HepG2 (cell line): Measurements from ENCODE around the gene VPS25. TPM values are rescaled to one million over a fixed set of nuclear protein-coding genes. Genes with fewer than 3 reads are reported as not detected.

Source experiments
- GLI4 ChIP-seq: sonication (generic); formaldehyde crosslinking; IDR thresholded peaks from 2 replicates; pipeline ENCODE4 v1.5.1; 2020; ENCODE audit warnings: missing genetic modification reagents, mild to moderate bottlenecking, moderate library complexity, borderline replicate concordance
- MIER2 ChIP-seq: IDR thresholded peaks from 2 replicates; pipeline ENCODE4 v1.6.1; 2016; ENCODE audit warnings: missing biosample characterization, missing genetic modification reagents
- ZBTB3 ChIP-seq: sonication (generic); formaldehyde crosslinking; IDR thresholded peaks from 2 replicates; pipeline ENCODE4 v1.4.0; 2020; ENCODE audit warnings: low read depth, mild to moderate bottlenecking, moderate library complexity, missing genetic modification reagents, borderline replicate concordance
- ZBTB7B ChIP-seq: sonication (generic); formaldehyde crosslinking; IDR thresholded peaks from 2 replicates; pipeline ENCODE4 v1.4.0; 2020; ENCODE audit warnings: missing genetic modification reagents
- ZKSCAN1 ChIP-seq: fragments of 150-350 bp; IDR thresholded peaks from 2 replicates; pipeline ENCODE4 v1.6.1; 2014; ENCODE audit warnings: low read length
- ZNF878 ChIP-seq: sonication (generic); formaldehyde crosslinking; IDR thresholded peaks from 2 replicates; pipeline ENCODE4 v1.8.1; 2023; ENCODE audit warnings: mild to moderate bottlenecking, missing genetic modification reagents, moderate library complexity
- polyA plus RNA-seq, 8 experiments: library from polyadenylated mRNA; depleted of rRNA in 3 of 8; stranded (reverse) in 7 of 8; unstranded in 1 of 8; fragments of >200 nt; fragmentation: Illumina TruSeq in 4 of 8; extraction: Trizol in 4 of 8; gene quantifications; 2 replicates each; pipeline versions ENCODE4 v1.2.1 to v1.2.3, GENCODE V29; 2011 to 2016; ENCODE audit warnings: low read depth in 4 of 8, missing spikeins in 1 of 8, mixed read lengths in 1 of 8; ENCODE audit not compliant: insufficient read depth in 1 of 8
- total RNA-seq, 5 experiments: library from RNA; depleted of rRNA; stranded (reverse); fragments of >200 nt; fragmentation: Illumina TruSeq; extraction: Trizol; gene quantifications; 2 replicates each; pipeline ENCODE4 v1.2.3, GENCODE V29; 2016; ENCODE audit warnings: low read depth in 1 of 5
- TF ChIP-seq, protein P1 (sequence below): sonication (generic); formaldehyde crosslinking; IDR thresholded peaks from one replicate; pipeline ENCODE4 v1.5.1; 2020; ENCODE audit warnings: mild to moderate bottlenecking, missing genetic modification reagents; ENCODE audit errors: not compliant biosample characterization
- TF ChIP-seq, protein P2 (sequence below): IDR thresholded peaks from 2 replicates; pipeline ENCODE4 v1.6.1; 2016; ENCODE audit warnings: missing genetic modification reagents, missing compliant biosample characterization
- TF ChIP-seq, protein P3 (sequence below): sonication (generic); formaldehyde crosslinking; IDR thresholded peaks from 2 replicates; pipeline ENCODE4 v1.4.0; 2020; ENCODE audit warnings: missing genetic modification reagents
- TF ChIP-seq, protein P4 (sequence below): sonication (generic); formaldehyde crosslinking; IDR thresholded peaks from 2 replicates; pipeline ENCODE4 v1.5.1; 2020; ENCODE audit warnings: missing genetic modification reagents, mild to moderate bottlenecking, borderline replicate concordance
- TF ChIP-seq, protein P5 (sequence below): sonication (generic); formaldehyde crosslinking; IDR thresholded peaks from 2 replicates; pipeline ENCODE4 v1.5.0; 2020; ENCODE audit warnings: mild to moderate bottlenecking, missing genetic modification reagents

The VPS25 gene
- total and polyA plus RNA-seq, 2 of the 13 experiments (the other 11 are each of a cell fraction or from before 2014, with no cell fraction given) = 161 to 249 TPM

DNA sequence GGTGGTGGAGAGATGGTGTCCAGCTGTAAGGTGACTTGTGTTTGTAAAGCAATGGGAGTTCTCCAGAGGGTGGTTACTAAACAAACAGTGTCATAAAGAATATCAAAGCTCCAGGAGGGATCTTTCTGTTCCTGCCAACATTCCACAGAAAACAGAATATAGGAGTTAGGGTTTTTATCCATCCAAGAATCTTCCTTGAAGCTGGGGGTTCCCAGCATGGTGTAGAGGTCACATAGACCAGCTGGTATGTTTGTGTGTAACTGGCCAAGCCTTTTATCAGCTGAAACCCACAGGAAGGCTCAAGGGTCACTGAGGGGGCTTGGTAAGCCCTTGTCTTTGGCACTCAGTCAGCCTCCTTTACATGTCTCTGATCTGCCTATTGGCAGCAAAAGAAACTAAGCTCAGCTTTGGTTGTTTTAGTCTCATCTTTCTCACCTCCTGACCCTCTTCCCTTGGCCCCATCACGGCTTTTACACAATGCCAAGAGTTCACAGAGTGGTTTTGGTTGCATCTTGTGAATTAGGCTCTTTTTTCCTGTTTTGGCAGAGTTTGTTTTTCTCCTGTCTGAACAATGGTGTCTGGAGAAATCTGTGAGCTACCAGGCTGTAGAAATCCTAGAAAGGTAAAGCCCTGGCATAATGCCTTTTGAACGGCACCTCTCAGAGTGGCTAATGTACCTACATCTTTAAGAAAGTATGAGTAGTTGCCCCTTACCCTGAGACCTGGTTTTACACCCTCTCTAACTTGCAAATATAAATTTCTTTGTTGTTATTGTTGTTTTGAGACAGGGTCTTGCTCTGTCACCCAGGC, 30.0 kb downstream of the VPS25 start (continued):
- TF ChIP-seq, protein P1, sequence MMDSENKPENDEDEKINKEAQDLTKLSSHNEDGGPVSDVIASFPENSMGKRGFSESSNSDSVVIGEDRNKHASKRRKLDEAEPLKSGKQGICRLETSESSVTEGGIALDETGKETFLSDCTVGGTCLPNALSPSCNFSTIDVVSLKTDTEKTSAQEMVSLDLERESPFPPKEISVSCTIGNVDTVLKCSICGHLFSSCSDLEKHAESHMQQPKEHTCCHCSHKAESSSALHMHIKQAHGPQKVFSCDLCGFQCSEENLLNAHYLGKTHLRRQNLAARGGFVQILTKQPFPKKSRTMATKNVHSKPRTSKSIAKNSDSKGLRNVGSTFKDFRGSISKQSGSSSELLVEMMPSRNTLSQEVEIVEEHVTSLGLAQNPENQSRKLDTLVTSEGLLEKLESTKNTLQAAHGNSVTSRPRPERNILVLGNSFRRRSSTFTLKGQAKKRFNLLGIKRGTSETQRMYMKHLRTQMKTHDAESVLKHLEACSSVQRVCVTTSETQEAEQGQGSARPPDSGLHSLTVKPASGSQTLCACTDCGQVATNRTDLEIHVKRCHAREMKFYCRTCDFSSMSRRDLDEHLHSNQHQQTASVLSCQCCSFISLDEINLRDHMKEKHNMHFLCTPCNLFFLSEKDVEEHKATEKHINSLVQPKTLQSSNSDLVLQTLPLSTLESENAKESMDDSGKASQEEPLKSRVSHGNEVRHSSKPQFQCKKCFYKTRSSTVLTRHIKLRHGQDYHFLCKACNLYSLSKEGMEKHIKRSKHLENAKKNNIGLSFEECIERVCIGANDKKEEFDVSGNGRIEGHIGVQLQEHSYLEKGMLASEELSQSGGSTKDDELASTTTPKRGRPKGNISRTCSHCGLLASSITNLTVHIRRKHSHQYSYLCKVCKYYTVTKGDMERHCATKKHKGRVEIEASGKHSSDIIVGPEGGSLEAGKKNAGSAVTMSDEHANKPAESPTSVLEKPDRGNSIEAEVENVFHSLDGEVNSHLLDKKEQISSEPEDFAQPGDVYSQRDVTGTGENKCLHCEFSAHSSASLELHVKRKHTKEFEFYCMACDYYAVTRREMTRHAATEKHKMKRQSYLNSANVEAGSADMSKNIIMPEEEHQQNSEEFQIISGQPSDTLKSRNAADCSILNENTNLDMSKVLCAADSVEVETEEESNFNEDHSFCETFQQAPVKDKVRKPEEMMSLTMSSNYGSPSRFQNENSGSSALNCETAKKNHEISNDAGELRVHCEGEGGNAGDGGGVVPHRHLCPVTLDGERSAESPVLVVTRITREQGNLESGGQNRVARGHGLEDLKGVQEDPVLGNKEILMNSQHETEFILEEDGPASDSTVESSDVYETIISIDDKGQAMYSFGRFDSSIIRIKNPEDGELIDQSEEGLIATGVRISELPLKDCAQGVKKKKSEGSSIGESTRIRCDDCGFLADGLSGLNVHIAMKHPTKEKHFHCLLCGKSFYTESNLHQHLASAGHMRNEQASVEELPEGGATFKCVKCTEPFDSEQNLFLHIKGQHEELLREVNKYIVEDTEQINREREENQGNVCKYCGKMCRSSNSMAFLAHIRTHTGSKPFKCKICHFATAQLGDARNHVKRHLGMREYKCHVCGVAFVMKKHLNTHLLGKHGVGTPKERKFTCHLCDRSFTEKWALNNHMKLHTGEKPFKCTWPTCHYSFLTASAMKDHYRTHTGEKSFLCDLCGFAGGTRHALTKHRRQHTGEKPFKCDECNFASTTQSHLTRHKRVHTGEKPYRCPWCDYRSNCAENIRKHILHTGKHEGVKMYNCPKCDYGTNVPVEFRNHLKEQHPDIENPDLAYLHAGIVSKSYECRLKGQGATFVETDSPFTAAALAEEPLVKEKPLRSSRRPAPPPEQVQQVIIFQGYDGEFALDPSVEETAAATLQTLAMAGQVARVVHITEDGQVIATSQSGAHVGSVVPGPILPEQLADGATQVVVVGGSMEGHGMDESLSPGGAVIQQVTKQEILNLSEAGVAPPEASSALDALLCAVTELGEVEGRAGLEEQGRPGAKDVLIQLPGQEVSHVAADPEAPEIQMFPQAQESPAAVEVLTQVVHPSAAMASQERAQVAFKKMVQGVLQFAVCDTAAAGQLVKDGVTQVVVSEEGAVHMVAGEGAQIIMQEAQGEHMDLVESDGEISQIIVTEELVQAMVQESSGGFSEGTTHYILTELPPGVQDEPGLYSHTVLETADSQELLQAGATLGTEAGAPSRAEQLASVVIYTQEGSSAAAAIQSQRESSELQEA (CRISPR knock-in tag) = no peak
- TF ChIP-seq ZBTB3 (no peak), ZKSCAN1 (peak; percentile 93), ZBTB7B (CRISPR knock-in tag) (peak; percentile 95), MIER2 (CRISPR knock-in tag) (peak; percentile 10; the same call in 1 of the 2 replicates), ZNF878 (no peak), GLI4 (CRISPR knock-in tag) (no peak)
- TF ChIP-seq, protein P2, sequence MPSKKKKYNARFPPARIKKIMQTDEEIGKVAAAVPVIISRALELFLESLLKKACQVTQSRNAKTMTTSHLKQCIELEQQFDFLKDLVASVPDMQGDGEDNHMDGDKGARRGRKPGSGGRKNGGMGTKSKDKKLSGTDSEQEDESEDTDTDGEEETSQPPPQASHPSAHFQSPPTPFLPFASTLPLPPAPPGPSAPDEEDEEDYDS = peak; percentile 21; the same call in 1 of the 2 replicates
- TF ChIP-seq, protein P3, sequence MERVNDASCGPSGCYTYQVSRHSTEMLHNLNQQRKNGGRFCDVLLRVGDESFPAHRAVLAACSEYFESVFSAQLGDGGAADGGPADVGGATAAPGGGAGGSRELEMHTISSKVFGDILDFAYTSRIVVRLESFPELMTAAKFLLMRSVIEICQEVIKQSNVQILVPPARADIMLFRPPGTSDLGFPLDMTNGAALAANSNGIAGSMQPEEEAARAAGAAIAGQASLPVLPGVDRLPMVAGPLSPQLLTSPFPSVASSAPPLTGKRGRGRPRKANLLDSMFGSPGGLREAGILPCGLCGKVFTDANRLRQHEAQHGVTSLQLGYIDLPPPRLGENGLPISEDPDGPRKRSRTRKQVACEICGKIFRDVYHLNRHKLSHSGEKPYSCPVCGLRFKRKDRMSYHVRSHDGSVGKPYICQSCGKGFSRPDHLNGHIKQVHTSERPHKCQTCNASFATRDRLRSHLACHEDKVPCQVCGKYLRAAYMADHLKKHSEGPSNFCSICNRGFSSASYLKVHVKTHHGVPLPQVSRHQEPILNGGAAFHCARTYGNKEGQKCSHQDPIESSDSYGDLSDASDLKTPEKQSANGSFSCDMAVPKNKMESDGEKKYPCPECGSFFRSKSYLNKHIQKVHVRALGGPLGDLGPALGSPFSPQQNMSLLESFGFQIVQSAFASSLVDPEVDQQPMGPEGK (CRISPR knock-in tag) = peak; percentile 81
- TF ChIP-seq, protein P4, sequence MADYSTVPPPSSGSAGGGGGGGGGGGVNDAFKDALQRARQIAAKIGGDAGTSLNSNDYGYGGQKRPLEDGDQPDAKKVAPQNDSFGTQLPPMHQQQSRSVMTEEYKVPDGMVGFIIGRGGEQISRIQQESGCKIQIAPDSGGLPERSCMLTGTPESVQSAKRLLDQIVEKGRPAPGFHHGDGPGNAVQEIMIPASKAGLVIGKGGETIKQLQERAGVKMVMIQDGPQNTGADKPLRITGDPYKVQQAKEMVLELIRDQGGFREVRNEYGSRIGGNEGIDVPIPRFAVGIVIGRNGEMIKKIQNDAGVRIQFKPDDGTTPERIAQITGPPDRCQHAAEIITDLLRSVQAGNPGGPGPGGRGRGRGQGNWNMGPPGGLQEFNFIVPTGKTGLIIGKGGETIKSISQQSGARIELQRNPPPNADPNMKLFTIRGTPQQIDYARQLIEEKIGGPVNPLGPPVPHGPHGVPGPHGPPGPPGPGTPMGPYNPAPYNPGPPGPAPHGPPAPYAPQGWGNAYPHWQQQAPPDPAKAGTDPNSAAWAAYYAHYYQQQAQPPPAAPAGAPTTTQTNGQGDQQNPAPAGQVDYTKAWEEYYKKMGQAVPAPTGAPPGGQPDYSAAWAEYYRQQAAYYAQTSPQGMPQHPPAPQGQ = no peak
- TF ChIP-seq, protein P5, sequence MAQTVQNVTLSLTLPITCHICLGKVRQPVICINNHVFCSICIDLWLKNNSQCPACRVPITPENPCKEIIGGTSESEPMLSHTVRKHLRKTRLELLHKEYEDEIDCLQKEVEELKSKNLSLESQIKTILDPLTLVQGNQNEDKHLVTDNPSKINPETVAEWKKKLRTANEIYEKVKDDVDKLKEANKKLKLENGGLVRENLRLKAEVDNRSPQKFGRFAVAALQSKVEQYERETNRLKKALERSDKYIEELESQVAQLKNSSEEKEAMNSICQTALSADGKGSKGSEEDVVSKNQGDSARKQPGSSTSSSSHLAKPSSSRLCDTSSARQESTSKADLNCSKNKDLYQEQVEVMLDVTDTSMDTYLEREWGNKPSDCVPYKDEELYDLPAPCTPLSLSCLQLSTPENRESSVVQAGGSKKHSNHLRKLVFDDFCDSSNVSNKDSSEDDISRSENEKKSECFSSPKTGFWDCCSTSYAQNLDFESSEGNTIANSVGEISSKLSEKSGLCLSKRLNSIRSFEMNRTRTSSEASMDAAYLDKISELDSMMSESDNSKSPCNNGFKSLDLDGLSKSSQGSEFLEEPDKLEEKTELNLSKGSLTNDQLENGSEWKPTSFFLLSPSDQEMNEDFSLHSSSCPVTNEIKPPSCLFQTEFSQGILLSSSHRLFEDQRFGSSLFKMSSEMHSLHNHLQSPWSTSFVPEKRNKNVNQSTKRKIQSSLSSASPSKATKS (CRISPR knock-in tag) = no peak
